Lung (tissue), 12 donors: ENCODE measurements around the gene SRP54. TPM values are rescaled to one million over a fixed set of nuclear protein-coding genes. Genes with fewer than 3 reads are reported as not detected.
"Not testable (repeated sequence)": the region's sequence is repeated elsewhere in the genome, so short reads cannot be mapped to it uniquely, and the experiment has no call there.

Experiments used
- ATAC-seq: fragments of 200-7000 bp; cut with Tn5 transposase; one replicate; pipeline ENCODE4 v1.9.1; 2020; ENCODE audit warnings: moderate number of reproducible peaks; ENCODE audit not compliant: insufficient read depth, low FRiP score
- DNase-seq, 3 donors: peaks; one replicate each; pipeline ENCODE4 v3.0.0-alpha.2; 2013 to 2017
- H3K27ac ChIP-seq, 2 donors: one replicate each; pipeline ENCODE4 v1.5.1; 2013; ENCODE audit warnings: mild to moderate bottlenecking in 2 of 2, moderate library complexity in 2 of 2, control low read depth in 1 of 2, inconsistent platforms in 1 of 2, low read depth in 1 of 2, low read length in 1 of 2
- H3K27me3 ChIP-seq, 3 donors: one replicate each; pipeline ENCODE4 v1.5.1; 2013; ENCODE audit warnings: low read length in 2 of 3; ENCODE audit not compliant: control insufficient read depth in 3 of 3, insufficient read depth in 3 of 3
- H3K36me3 ChIP-seq, 4 donors: one replicate each; pipeline ENCODE4 v1.5.1; 2013; ENCODE audit warnings: low read length in 4 of 4, mild to moderate bottlenecking in 1 of 4, moderate library complexity in 1 of 4; ENCODE audit not compliant: control insufficient read depth in 4 of 4, insufficient read depth in 4 of 4
- H3K4me1 ChIP-seq, 5 donors: one replicate each; pipeline ENCODE4 v1.5.1; 2013; ENCODE audit warnings: low read length in 5 of 5, mild to moderate bottlenecking in 2 of 5, moderate library complexity in 1 of 5; ENCODE audit not compliant: control insufficient read depth in 5 of 5, insufficient read depth in 5 of 5
- H3K4me3 ChIP-seq: one replicate; pipeline ENCODE4 v1.5.1; 2013; ENCODE audit warnings: mild to moderate bottlenecking, control low read depth, moderate library complexity
- H3K9ac ChIP-seq, 2 donors: one replicate each; pipeline ENCODE4 v1.5.1; 2013; ENCODE audit warnings: low read length in 2 of 2, control low read depth in 1 of 2; ENCODE audit not compliant: insufficient read depth in 1 of 2
- H3K9me3 ChIP-seq, 4 donors: one replicate each; pipeline ENCODE4 v1.5.1; 2013; ENCODE audit warnings: low read length in 3 of 4, mild to moderate bottlenecking in 1 of 4, moderate library complexity in 1 of 4; ENCODE audit not compliant: control insufficient read depth in 4 of 4, insufficient read depth in 3 of 4
- CTCF ChIP-seq: IDR thresholded peaks from 2 replicates; pipeline ENCODE4 v1.5.1; 2012; ENCODE audit warnings: mild to moderate bottlenecking; ENCODE audit errors: control extremely low read depth, extremely low read depth
- WGBS, 2 donors: extraction: QIAGEN DNeasy Blood & Tissue Kit; methylation state at CpG; one replicate each; pipeline ENCODE4 v1.1.7; 2013; 5-methylcytosine and 5-hydroxymethylcytosine counted together
- polyA plus RNA-seq, 2 donors: library from polyadenylated mRNA; stranded (reverse); fragments of 200-250 nt; gene quantifications; one replicate each; pipeline ENCODE4 v1.2.1, GENCODE V29; 2013
- total RNA-seq, 2 donors: library from RNA; depleted of rRNA in 1 of 2; stranded (reverse); fragments of >200 nt in 1 of 2; gene quantifications; one replicate each; pipeline ENCODE4 v1.2.1, GENCODE V29; 2014 to 2021
- donor health status: control.
- donor health status: control.
- donor health status: Bipolar disorder and iron deficiency.
- donor health status: healthy.
- donor health status: DM: yes; HTN: yes; CAD: no.

The SRP54 gene
- total and polyA plus RNA-seq, 4 donors, result 24.5 to 92.8 (median 44.8) TPM

- no peak for TF ChIP-seq CTCF
- H3K9me3 ChIP-seq, result no peaks in the 10 kb centered on the region
- H3K4me3 ChIP-seq, result no peak overlapping the region
- H3K36me3 ChIP-seq, result peaks cover 0 to 4% (median 3%) of the 10 kb centered on the region in 4 donors
- no peaks in the 10 kb centered on the region for H3K4me1 ChIP-seq
- no peak for ATAC-seq
- no peak for DNase-seq
- no peak overlapping the region for H3K27ac ChIP-seq
- WGBS, 2 donors, result 69 to 76% methylated on average over 1 of the region's 1 CpG
- no peaks in the 10 kb centered on the region for H3K27me3 ChIP-seq
- H3K9ac ChIP-seq, result no peak overlapping the region
Observed at GRCh38 chr14:34946699-34947098, 36.1 kb upstream of the SRP54 start.

- H3K36me3 ChIP-seq, result peaks cover 0 to 11% (median 3%) of the 10 kb centered on the region in 4 donors
- no peak for TF ChIP-seq CTCF
- no peak for ATAC-seq
Observed at GRCh38 chr14:34951286-34951685, 31.5 kb upstream of the SRP54 start.

GRCh38 chr14:34956931-34957330 is 25.9 kb upstream of the SRP54 start:
- no peak overlapping the region for H3K27ac ChIP-seq
- TF ChIP-seq CTCF, result no peak
- peaks cover 3 to 13% (median 6%) of the 10 kb centered on the region in 4 donors for H3K36me3 ChIP-seq
- ATAC-seq (no peak), DNase-seq (no peak)
- no peak overlapping the region for H3K4me3 ChIP-seq
- H3K4me1 ChIP-seq, result no peaks in the 10 kb centered on the region
- WGBS, 2 donors, result 73 to 91% methylated on average over 2 of the region's 2 CpGs
- no peaks in the 10 kb centered on the region for H3K27me3 ChIP-seq
- no peak overlapping the region for H3K9ac ChIP-seq
- peaks cover 0 to 2% (median 0%) of the 10 kb centered on the region in 4 donors for H3K9me3 ChIP-seq

More at GRCh38 chr14:34951286-34951685, 31.5 kb upstream of the SRP54 start:
- Histone ChIP-seq H3K9ac (no peak overlapping the region), H3K27me3 (no peaks in the 10 kb centered on the region), H3K9me3 (peaks cover 0 to under 1% (median 0%) of the 10 kb centered on the region in 4 donors), H3K4me3 (no peak overlapping the region), H3K4me1 (no peaks in the 10 kb centered on the region), H3K27ac (no peak overlapping the region)
- WGBS, 2 donors, result 98 to 100% methylated on average over 1 of the region's 1 CpG
- no peak for DNase-seq

- WGBS, 2 donors, result 97% methylated on average over 5 of the region's 5 CpGs
- Histone ChIP-seq H3K27me3 (no peaks in the 10 kb centered on the region), H3K9me3 (peaks cover 0 to 2% (median 0%) of the 10 kb centered on the region in 4 donors), H3K4me3 (no peak overlapping the region), H3K4me1 (no peaks in the 10 kb centered on the region), H3K36me3 (peaks cover 3 to 12% (median 6%) of the 10 kb centered on the region in 4 donors), H3K9ac (no peak overlapping the region), H3K27ac (no peak overlapping the region)
- no peak for TF ChIP-seq CTCF
- ATAC-seq (no peak), DNase-seq (no peak)
Observed at GRCh38 chr14:34957771-34958286, 25.0 kb upstream of the SRP54 start.

GRCh38 chr14:34962106-34962505 is 20.7 kb upstream of the SRP54 start:
- H3K36me3 ChIP-seq, H3K27ac ChIP-seq, H3K4me3 ChIP-seq, H3K4me1 ChIP-seq, DNase-seq, H3K9ac ChIP-seq, H3K9me3 ChIP-seq, H3K27me3 ChIP-seq, ATAC-seq: not testable (repeated sequence)
- 94 to 95% methylated on average over 5 of the region's 5 CpGs for WGBS, 2 donors
